Fibroblast of lung (primary cell): ENCODE measurements around the gene SLC25A23.

Experiments
- CTCF ChIP-seq, 2 donors: IDR thresholded peaks in 1 of 2; conservative IDR thresholded peaks in 1 of 2; 1 replicate in 1 of 2; 2 replicates in 1 of 2; pipeline ENCODE4 v1.5.1; 2011 to 2012; ENCODE audit warnings: low read length in 2 of 2, control low read depth in 1 of 2, inconsistent platforms in 1 of 2, low read depth in 1 of 2, mild to moderate bottlenecking in 1 of 2
- EZH2 ChIP-seq: IDR thresholded peaks from 2 replicates; pipeline ENCODE4 v1.5.1; 2012; ENCODE audit warnings: low read length, control low read depth, mild to moderate bottlenecking; ENCODE audit errors: missing control alignments

- no peak for TF ChIP-seq EZH2
- peak; percentile 32 to 45 for TF ChIP-seq CTCF (conservative IDR thresholded peaks at IDR 0.05 in 1 of 2, IDR thresholded peaks at IDR 0.05 in 1 of 2; ENCODE audit: low read depth in 1 of 2, low read length in 2 of 2)
These were observed 41.7 kb downstream of the SLC25A23 start for GRCh38 chr19:6417713-6418561.
